AG04449 (cell line): Measurements from ENCODE around the gene PML.

Source experiments
- CTCF ChIA-PET: fragments of 350-600 bp; formaldehyde crosslinking; extraction: SDS; loops from one replicate; lab custom pipeline; 2021; ENCODE audit warnings: antibody characterized with exemption; lab: Yijun Ruan, JAX
- POLR2A ChIA-PET: fragments of 400-600, 350-600 bp; formaldehyde crosslinking; extraction: SDS; loops from one replicate; lab custom pipeline; 2020; ENCODE audit warnings: antibody characterized with exemption, inconsistent platforms; lab: Yijun Ruan, JAX
- DNase-seq: peaks from one replicate; pipeline ENCODE4 v3.0.0-alpha.2; 2010; ENCODE audit warnings: low read depth, low spot score
- H3K4me3 ChIP-seq: 2 replicates; pipeline ENCODE4 v1.5.1; 2011; ENCODE audit warnings: low read depth, mild to moderate bottlenecking, control low read depth, low read length
- TF ChIP-seq, protein P1 (sequence below): IDR thresholded peaks from one replicate; pipeline ENCODE4 v1.5.1; 2011; ENCODE audit warnings: mild to moderate bottlenecking, moderate library complexity, low read length, control low read depth, inconsistent platforms; ENCODE audit not compliant: insufficient read depth; ENCODE audit errors: missing control alignments

Gene PML

DNA sequence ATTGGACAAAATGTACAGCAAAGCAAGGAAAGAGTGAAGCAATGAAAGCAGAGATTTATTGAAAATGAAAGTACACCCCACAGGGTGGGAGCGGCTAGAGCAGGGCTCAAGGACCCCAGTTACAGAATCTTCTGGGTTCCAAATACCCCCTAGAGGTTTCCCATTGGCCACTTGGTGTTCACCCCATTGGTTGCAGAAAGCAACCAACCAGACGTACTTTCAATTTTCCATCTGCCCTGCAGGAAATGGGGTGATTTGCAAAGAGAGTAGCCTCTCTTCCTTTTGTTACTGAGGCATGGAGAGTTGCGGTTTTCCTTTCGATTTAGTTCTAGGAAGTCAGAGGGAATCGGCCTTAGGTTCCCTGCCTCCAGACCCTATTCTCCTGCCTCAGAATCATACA is 2.4 kb downstream of the PML start:
- POLR2A ChIA-PET = no interaction called here
- DNase-seq = no peak
- peak overlapping the region; percentile 69 for H3K4me3 ChIP-seq
- TF ChIP-seq, protein P1, sequence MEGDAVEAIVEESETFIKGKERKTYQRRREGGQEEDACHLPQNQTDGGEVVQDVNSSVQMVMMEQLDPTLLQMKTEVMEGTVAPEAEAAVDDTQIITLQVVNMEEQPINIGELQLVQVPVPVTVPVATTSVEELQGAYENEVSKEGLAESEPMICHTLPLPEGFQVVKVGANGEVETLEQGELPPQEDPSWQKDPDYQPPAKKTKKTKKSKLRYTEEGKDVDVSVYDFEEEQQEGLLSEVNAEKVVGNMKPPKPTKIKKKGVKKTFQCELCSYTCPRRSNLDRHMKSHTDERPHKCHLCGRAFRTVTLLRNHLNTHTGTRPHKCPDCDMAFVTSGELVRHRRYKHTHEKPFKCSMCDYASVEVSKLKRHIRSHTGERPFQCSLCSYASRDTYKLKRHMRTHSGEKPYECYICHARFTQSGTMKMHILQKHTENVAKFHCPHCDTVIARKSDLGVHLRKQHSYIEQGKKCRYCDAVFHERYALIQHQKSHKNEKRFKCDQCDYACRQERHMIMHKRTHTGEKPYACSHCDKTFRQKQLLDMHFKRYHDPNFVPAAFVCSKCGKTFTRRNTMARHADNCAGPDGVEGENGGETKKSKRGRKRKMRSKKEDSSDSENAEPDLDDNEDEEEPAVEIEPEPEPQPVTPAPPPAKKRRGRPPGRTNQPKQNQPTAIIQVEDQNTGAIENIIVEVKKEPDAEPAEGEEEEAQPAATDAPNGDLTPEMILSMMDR = no peak
- CTCF ChIA-PET = interaction anchor here (0.7 to 10.0 kb wide), 6 partner anchors 8 to 49 kb away, joined by 3 to 126 read pairs (median 4); no protein-coding TSS in a partner anchor

DNA sequence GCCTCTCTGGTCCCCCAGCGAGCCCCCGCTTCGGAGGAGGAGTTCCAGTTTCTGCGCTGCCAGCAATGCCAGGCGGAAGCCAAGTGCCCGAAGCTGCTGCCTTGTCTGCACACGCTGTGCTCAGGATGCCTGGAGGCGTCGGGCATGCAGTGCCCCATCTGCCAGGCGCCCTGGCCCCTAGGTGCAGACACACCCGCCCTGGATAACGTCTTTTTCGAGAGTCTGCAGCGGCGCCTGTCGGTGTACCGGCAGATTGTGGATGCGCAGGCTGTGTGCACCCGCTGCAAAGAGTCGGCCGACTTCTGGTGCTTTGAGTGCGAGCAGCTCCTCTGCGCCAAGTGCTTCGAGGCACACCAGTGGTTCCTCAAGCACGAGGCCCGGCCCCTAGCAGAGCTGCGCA is 3.5 kb downstream of the PML start:
- no peak for DNase-seq
- TF ChIP-seq, protein P1 = no peak
- no peak overlapping the region for H3K4me3 ChIP-seq
- POLR2A ChIA-PET = no interaction called here
- CTCF ChIA-PET = no interaction called here

DNA sequence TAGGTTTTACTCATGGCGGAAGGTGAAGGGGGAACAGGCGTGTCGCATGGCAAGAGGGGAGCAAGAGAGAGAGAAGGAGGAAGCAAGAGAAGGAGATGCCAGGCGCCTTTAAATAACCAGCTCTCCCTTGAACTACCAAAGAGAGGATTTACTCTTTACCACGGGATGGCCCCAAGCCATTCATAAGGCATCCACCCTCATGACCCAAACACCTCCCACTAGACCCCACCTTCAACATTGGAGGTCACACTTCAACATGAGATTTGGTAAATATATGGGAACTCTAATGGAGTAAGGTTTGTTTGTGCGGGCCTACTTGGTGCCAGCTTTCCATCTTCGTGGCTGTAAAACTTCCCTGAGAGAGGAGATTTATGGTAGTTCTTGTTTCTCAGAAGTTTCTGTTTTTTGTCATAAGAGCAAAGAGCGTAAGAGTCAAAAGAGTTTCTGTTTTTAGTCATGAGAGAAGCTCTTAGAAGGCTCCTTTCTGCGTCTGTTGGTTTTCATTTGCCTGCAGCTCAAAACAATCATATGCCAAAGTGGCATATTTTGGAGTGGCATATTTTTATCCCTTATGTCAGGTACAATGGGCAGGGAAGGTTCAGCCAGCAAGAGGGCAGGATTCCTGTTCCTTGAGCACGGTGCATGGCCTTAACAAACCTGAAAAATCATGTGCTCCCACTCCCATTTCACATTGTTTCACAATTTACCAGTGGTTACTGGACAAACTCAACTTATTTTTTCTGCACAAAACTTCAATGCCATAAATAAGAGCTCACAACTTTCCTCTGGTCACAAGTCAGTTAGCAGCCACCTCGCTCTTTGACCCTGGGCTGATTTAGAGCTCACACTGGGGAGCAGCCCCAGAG is 12.5 kb downstream of the PML start:
- CTCF ChIA-PET = interaction anchor here (1.0 to 6.4 kb wide), 5 partner anchors 11 to 30 kb away, joined by 3 to 50 read pairs (median 4); partner anchors contain the start of genes PML and STOML1
- POLR2A ChIA-PET = no interaction called here
- TF ChIP-seq, protein P1 = no peak
- H3K4me3 ChIP-seq = no peak overlapping the region
- DNase-seq = no peak

DNA sequence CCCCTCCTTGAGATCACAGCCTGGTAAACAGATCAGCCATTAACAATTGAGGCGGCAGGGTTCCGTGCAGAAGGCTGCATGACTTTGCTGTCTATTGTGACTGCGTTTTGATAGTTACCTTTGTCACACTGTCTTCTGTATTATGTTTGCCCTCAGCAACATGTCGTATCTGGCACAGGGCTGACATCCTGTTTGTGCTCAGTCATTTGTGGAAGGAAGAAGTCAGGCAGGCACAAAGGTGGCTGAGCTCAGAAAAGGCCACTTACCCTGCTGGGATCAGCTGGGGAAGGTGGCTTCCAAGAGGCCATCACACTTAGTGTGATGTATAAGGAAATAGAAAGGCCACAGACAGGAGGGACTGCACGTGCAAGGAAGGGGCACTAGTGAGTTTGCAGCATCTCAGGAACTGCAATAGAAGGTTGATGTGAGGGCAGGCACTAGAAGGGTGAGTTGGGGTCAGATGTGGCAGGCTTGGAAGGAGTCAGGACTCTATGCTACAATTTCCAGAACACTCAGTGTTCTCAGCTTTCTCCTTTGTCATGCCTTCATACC is 13.4 kb downstream of the PML start:
- CTCF ChIA-PET = interaction anchor here (1.3 to 6.4 kb wide), 3 partner anchors 14 to 29 kb away, joined by 3 to 50 read pairs (median 7); partner anchors contain the start of genes PML and STOML1
- POLR2A ChIA-PET = no interaction called here
- DNase-seq = no peak
- H3K4me3 ChIP-seq = no peak overlapping the region
- TF ChIP-seq, protein P1 = no peak

DNA sequence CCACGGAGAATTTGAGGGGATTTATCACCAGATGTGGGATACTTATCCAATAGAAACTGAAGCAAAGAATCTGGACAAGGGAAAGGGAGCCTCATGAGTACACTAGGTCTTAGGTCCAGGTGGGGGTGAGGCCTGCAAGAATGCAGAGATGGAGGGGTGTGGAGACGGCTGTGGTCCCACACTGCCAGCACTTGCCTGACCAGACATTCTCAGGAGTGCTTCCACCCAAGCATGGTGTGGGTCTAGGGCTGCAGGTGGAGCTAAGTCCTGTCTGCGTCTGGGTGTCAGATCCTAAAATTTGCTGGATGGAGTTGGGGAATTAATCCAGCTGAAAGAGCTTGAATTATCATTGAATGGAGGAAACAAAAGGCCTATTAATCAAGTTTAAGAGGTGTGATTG is 14.4 kb downstream of the PML start:
- POLR2A ChIA-PET = no interaction called here
- CTCF ChIA-PET = no interaction called here
- no peak overlapping the region for H3K4me3 ChIP-seq
- TF ChIP-seq, protein P1 = no peak
- DNase-seq = no peak
